GM23248 (cell line): ENCODE results near the gene SOX5.
"Not testable (repeated sequence)": the region's sequence is repeated elsewhere in the genome, so short reads cannot be mapped to it uniquely, and the experiment has no call there.

Experiments
- EZH2 ChIP-seq: fragments of 200-600 bp; sonication (generic); IDR thresholded peaks from 2 replicates; pipeline ENCODE4 v1.6.1; 2018; ENCODE audit warnings: antibody characterized with exemption, mild to moderate bottlenecking; ENCODE audit not compliant: insufficient read depth, poor library complexity, severe bottlenecking
- EZH2phosphoT487 ChIP-seq: fragments of 200-600 bp; sonication (generic); IDR thresholded peaks from 2 replicates; pipeline ENCODE4 v1.6.1; 2018; ENCODE audit warnings: antibody characterized with exemption, moderate library complexity, mild to moderate bottlenecking, low read depth; ENCODE audit not compliant: insufficient read depth

DNA sequence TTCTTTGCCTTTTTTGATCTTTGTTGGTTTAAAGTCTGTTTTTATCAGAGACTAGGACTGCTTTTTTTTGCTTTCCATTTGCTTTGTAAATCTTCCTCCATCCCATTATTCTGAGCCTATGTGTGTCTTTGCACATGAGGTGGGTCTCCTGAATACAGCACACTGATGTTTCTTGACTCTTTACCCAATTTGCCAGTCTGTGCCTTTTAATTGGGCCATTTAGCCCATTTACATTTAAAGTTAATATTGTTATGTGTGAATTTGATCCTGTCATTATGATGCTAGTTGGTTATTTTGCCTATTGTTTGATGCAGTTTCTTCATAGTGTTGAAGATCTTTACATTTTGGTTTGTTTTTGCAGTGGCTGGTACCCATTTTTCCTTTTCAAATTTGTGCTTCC is 126.6 kb downstream of the SOX5 start:
- not testable (repeated sequence) for TF ChIP-seq EZH2phosphoT487, EZH2
